ENCODE results near the gene JAG1. TPM values are rescaled to one million over a fixed set of nuclear protein-coding genes. Genes with fewer than 3 reads are reported as not detected.

Gene JAG1
- total RNA-seq, 1 experiment from 2014 or later, result 45.2 TPM

DNA sequence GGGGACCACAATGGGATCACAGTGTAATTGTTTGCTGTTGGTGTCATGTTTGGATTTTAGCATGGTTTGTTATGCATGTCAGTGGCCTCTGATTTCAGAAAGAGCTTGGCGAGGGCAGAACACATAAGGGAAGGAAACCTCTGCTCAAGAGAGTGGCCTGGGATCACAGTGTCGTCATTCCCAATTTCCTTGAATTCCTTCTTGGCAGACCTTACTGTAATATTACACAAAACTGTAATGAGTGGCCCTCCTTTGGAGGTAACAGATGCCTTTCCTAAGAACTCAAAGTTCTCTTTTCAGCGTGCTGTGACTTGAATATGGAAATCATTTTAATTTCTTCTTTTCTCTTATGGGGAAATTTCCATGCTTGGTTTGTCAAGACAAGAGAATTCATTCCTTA lies 46.9 kb downstream of the JAG1 start:
- CTCF ChIA-PET, result no interaction called here

DNA sequence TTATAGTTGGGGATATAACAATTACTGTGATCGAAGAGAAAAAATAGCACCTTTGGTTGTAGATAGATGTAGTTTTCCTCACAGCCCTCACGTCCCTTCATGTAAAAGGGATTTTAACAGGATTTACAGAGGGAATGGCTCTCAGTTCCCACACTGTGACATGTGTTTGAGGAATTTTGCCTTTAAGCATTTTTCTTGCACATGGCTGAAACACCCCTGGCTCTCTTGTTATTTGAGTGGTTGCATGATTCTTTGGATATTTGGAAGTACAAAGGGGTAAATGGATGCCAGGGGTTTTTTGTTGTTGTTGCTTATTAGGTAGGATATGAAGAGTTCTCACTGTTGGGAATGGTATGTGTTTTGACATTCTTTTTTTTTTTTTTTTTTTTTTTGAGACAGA lies 48.2 kb downstream of the JAG1 start:
- POLR2A ChIA-PET, result interaction anchor here (0.6 to 0.7 kb wide), 3 partner anchors 89 to 449 kb away, joined by 3 to 8 read pairs (median 3); no protein-coding TSS in a partner anchor
- H3K27ac Mint-ChIP-seq, result no peak overlapping the region
- H3K27me3 Mint-ChIP-seq (ENCODE audit: low read depth), result no peaks in the 10 kb centered on the region
- H3K4me3 Mint-ChIP-seq, result no peak overlapping the region
- ATAC-seq, result no peak
- peaks cover 8% of the 10 kb centered on the region; the same call in 1 of the 2 replicates for H3K36me3 Mint-ChIP-seq
- H3K4me1 Mint-ChIP-seq, result peaks cover 51% of the 10 kb centered on the region
- TF ChIP-seq, protein P1, sequence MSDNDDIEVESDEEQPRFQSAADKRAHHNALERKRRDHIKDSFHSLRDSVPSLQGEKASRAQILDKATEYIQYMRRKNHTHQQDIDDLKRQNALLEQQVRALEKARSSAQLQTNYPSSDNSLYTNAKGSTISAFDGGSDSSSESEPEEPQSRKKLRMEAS (CRISPR knock-in tag; IDR thresholded peaks at IDR 0.05), result no peak
- TF ChIP-seq ZNF416 (CRISPR knock-in tag; IDR thresholded peaks at IDR 0.05) (no peak), PRRX2 (CRISPR knock-in tag; IDR thresholded peaks at IDR 0.05) (no peak)
- CTCF ChIA-PET, result interaction anchor here (0.6 to 0.7 kb wide), 3 partner anchors 8 to 1100 kb away, joined by 3 to 4 read pairs (median 4); no protein-coding TSS in a partner anchor
- DNase-seq (ENCODE audit: low spot score), result no peak
- H3K9me3 Mint-ChIP-seq, result no peaks in the 10 kb centered on the region

More for the DNA sequence above, 46.9 kb downstream of the JAG1 start:
- POLR2A ChIA-PET, result no interaction called here
- ATAC-seq (no peak), DNase-seq (ENCODE audit: low spot score) (no peak)
- Mint-ChIP-seq H3K36me3 (0 out of 2 replicates have a peak, but pooled peaks cover 5% of the 10 kb centered on the region), H3K4me3 (no peak overlapping the region), H3K4me1 (peaks cover 54% of the 10 kb centered on the region), H3K27ac (no peak overlapping the region), H3K27me3 (ENCODE audit: low read depth) (no peaks in the 10 kb centered on the region), H3K9me3 (no peaks in the 10 kb centered on the region)
- no peak for TF ChIP-seq ZNF416 (CRISPR knock-in tag; IDR thresholded peaks at IDR 0.05)
- no peak for TF ChIP-seq ZNF232 (CRISPR knock-in tag; IDR thresholded peaks at IDR 0.05)
- no peak for TF ChIP-seq ZNF671 (CRISPR knock-in tag; IDR thresholded peaks at IDR 0.05)
- no peak for TF ChIP-seq MYBL2 (CRISPR knock-in tag; IDR thresholded peaks at IDR 0.05)
- TF ChIP-seq, protein P1 (CRISPR knock-in tag; IDR thresholded peaks at IDR 0.05), result no peak
- no peak for TF ChIP-seq NFYB (CRISPR knock-in tag; conservative IDR thresholded peaks at IDR 0.05; ENCODE audit: low read depth)
- TF ChIP-seq NFATC4 (CRISPR knock-in tag; IDR thresholded peaks at IDR 0.05), result no peak
- TF ChIP-seq, protein P2, sequence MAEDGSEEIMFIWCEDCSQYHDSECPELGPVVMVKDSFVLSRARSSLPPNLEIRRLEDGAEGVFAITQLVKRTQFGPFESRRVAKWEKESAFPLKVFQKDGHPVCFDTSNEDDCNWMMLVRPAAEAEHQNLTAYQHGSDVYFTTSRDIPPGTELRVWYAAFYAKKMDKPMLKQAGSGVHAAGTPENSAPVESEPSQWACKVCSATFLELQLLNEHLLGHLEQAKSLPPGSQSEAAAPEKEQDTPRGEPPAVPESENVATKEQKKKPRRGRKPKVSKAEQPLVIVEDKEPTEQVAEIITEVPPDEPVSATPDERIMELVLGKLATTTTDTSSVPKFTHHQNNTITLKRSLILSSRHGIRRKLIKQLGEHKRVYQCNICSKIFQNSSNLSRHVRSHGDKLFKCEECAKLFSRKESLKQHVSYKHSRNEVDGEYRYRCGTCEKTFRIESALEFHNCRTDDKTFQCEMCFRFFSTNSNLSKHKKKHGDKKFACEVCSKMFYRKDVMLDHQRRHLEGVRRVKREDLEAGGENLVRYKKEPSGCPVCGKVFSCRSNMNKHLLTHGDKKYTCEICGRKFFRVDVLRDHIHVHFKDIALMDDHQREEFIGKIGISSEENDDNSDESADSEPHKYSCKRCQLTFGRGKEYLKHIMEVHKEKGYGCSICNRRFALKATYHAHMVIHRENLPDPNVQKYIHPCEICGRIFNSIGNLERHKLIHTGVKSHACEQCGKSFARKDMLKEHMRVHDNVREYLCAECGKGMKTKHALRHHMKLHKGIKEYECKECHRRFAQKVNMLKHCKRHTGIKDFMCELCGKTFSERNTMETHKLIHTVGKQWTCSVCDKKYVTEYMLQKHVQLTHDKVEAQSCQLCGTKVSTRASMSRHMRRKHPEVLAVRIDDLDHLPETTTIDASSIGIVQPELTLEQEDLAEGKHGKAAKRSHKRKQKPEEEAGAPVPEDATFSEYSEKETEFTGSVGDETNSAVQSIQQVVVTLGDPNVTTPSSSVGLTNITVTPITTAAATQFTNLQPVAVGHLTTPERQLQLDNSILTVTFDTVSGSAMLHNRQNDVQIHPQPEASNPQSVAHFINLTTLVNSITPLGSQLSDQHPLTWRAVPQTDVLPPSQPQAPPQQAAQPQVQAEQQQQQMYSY (CRISPR knock-in tag; IDR thresholded peaks at IDR 0.05), result no peak
- TF ChIP-seq, protein P3, sequence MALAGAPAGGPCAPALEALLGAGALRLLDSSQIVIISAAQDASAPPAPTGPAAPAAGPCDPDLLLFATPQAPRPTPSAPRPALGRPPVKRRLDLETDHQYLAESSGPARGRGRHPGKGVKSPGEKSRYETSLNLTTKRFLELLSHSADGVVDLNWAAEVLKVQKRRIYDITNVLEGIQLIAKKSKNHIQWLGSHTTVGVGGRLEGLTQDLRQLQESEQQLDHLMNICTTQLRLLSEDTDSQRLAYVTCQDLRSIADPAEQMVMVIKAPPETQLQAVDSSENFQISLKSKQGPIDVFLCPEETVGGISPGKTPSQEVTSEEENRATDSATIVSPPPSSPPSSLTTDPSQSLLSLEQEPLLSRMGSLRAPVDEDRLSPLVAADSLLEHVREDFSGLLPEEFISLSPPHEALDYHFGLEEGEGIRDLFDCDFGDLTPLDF (CRISPR knock-in tag; IDR thresholded peaks at IDR 0.05), result no peak
- TF ChIP-seq, protein P4, sequence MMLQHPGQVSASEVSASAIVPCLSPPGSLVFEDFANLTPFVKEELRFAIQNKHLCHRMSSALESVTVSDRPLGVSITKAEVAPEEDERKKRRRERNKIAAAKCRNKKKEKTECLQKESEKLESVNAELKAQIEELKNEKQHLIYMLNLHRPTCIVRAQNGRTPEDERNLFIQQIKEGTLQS (CRISPR knock-in tag; conservative IDR thresholded peaks at IDR 0.05), result no peak

DNA sequence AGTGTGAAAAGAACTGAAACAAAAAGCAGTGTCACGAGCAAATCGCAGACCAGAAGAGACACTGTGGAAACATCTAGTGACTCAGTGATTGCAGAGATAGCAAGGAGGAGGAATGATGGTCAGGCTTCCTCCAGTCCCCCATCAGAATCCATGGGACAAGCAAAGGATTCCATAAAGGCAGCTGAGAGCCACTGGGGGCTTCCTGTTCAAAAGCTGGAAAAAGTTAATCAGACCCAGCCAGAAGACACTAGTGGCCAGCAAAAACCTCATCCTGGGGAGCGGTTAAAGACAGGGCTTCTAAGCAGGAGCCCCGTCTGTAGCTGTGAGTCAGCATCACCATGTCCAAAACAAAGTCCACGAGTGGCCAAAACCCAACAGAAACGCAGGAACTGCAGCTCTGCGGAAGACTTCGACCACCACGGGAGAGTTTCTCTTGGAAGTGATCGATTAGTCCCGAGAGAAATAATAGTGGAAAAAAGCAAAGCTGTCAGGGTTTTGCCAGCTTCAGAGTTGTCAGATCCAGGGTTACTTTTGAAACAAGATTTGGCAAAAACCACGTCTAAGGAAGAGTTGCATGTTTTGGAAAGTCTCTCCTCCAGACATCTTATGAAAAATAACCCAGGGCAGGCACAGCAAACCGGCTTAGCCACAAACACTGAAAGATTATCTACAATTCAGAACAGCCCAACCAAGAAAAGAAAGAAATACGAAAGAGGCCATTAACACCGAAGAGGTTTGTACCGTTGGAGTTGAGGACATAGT lies 51.0 kb downstream of the JAG1 start:
- H3K36me3 Mint-ChIP-seq, result peaks cover 8% of the 10 kb centered on the region; the same call in 1 of the 2 replicates
- no peak overlapping the region for H3K27ac Mint-ChIP-seq
- ChIA-PET CTCF (no interaction called here), POLR2A (no interaction called here)
- H3K4me3 Mint-ChIP-seq, result no peak overlapping the region
- H3K27me3 Mint-ChIP-seq (ENCODE audit: low read depth), result peaks cover 5% of the 10 kb centered on the region; the same call in 1 of the 2 replicates
- DNase-seq (ENCODE audit: low spot score), result no peak
- ATAC-seq, result no peak
- TF ChIP-seq, protein P1 (CRISPR knock-in tag; IDR thresholded peaks at IDR 0.05), result no peak
- H3K9me3 Mint-ChIP-seq, result no peaks in the 10 kb centered on the region
- peaks cover 52% of the 10 kb centered on the region for H3K4me1 Mint-ChIP-seq

DNA sequence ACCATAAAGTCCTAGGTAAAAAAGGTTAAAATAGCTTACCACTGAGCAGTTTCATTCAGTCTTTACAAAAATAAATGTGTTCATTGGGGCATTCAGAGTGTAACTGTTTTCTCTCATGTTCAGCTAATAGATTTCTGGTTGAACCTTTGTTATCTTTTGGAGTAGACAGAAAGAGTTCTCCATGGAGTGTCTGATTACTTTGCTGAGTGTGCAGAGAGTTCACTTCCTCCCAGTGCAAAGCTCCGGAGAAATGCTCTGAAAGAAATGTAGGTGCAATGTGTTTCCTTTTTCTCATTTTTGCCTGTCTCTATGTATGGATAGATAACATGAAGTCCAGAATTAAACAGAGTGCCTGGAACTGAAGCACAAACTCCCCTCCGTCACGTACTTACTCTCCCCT lies 52.6 kb downstream of the JAG1 start:
- peaks cover 8% of the 10 kb centered on the region; the same call in 1 of the 2 replicates for H3K36me3 Mint-ChIP-seq
- no peak for ATAC-seq
- H3K27me3 Mint-ChIP-seq (ENCODE audit: low read depth), result peaks cover 12% of the 10 kb centered on the region
- ChIA-PET CTCF (no interaction called here), POLR2A (no interaction called here)
- no peaks in the 10 kb centered on the region for H3K9me3 Mint-ChIP-seq
- TF ChIP-seq ZNF138 (CRISPR knock-in tag; conservative IDR thresholded peaks at IDR 0.05), result no peak
- no peak for TF ChIP-seq NFE2L1 (CRISPR knock-in tag; IDR thresholded peaks at IDR 0.05)
- no peak for TF ChIP-seq ZNF396 (CRISPR knock-in tag; IDR thresholded peaks at IDR 0.05; ENCODE audit: borderline replicate concordance)
- DNase-seq (ENCODE audit: low spot score), result no peak
- H3K4me3 Mint-ChIP-seq, result no peak overlapping the region
- H3K27ac Mint-ChIP-seq, result no peak overlapping the region
- H3K4me1 Mint-ChIP-seq, result peaks cover 43% of the 10 kb centered on the region
